Activated gamma-delta T cell treated with Interleukin-2 at 50 U/mL for 16 hours (primary cell): ENCODE measurements around the gene LRRC8C.
"Not testable (repeated sequence)": the region's sequence is repeated elsewhere in the genome, so short reads cannot be mapped to it uniquely, and the experiment has no call there.

ENCODE experiments used
- DNase-seq: peaks from one replicate; pipeline ENCODE4 v3.0.0-alpha.2; 2020

The LRRC8C gene

GRCh38 chr1:89673251-89673650 is 40.3 kb downstream of the LRRC8C start:
- no peak for DNase-seq

GRCh38 chr1:89675677-89676076 is 42.8 kb downstream of the LRRC8C start:
- no peak for DNase-seq

DNA sequence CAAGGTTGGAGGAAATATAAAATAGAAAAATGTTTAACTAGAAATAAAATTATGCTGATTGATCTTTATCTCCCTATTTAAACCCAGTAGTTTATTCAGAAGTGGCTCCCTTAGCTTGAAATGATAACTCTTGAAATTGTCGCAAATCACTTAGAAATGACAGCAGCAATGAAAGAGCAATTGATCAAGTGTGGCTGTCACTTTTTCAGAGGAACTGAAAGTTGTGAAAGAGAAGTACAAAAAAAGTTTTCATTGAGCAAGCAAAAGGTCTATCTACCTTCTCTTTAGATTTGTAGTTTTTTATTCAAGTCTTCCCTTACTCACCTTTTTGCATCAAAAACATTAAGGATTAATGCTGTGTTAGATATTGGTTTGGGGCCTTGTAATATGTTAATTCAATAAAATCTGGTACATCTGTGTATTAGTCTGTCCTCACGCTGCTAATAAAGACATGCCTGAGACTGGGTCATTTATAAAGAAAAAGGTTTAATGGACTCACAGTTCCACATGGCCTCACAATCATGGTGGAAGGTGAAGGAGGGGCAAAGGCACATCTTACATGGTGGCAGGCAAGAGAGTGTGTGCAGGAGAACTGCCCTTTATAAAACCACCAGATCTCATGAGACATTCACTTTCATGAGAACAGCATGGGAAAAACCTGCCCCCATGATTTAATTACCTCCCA is 48.3 kb downstream of the LRRC8C start:
- DNase-seq: no peak

- DNase-seq: no peak
Observed at GRCh38 chr1:89682611-89683010, 49.7 kb downstream of the LRRC8C start.

GRCh38 chr1:89685461-89685860 is 52.5 kb downstream of the LRRC8C start:
- DNase-seq: no peak

DNA sequence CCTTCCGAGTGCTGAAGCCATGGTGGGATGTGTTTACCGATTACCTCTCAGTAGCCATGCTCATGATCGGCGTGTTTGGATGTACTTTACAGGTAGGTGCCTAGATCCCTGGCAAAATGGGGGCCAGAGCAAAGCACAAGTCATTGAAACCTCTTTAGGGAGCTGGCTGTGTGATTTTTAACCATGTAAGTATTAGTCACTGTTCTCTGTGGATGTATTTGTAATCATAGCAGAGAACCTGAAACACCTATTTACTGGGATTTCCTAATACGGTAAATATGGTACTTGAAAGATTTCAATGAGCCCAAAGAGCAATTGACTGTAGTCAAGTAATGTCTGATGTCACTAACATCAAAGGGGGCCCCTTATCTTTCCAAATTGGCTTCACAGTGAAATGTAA is 53.6 kb downstream of the LRRC8C start:
- DNase-seq: no peak

GRCh38 chr1:89687254-89687653 is 54.3 kb downstream of the LRRC8C start:
- no peak for DNase-seq

DNA sequence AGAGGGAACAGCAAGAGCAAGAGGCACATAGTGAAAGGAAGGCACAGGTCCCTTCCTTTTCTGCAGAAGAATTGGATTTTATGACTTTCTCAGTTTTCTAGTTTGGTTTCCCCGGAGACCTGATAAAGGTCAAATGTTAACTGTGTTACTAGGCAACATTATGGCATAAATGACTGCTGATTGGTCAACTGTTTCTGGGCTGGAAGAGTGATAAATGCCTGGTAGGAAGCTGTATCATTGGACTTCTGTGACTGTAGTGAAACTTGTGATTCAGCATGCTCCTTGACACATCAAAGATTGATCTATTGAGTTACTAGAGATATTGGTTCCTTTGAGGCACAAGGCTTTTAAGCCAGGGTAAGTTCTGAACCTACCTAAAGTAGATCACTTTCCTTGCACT is 55.7 kb downstream of the LRRC8C start:
- no peak for DNase-seq

DNA sequence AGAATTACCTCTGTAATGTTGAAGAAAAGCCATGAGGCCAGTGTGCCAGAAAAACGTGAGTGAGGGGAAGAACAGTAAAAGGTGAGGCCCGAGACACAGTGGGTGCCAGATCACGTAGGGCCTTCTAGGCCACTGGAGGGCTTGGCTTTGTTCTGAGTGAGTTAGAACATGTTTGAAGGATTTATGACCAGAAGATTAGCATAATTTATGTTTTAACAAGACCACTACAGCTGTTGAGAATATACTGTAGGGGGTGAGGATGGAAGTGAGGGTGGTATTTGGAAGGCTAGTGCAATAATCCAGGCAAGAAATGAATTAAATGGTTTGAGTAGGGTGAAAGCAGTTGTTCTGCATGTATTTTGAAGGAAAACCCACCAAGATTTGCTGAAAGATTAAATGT is 56.3 kb downstream of the LRRC8C start:
- no peak for DNase-seq

GRCh38 chr1:89690595-89690994 is 57.7 kb downstream of the LRRC8C start:
- no peak for DNase-seq

DNA sequence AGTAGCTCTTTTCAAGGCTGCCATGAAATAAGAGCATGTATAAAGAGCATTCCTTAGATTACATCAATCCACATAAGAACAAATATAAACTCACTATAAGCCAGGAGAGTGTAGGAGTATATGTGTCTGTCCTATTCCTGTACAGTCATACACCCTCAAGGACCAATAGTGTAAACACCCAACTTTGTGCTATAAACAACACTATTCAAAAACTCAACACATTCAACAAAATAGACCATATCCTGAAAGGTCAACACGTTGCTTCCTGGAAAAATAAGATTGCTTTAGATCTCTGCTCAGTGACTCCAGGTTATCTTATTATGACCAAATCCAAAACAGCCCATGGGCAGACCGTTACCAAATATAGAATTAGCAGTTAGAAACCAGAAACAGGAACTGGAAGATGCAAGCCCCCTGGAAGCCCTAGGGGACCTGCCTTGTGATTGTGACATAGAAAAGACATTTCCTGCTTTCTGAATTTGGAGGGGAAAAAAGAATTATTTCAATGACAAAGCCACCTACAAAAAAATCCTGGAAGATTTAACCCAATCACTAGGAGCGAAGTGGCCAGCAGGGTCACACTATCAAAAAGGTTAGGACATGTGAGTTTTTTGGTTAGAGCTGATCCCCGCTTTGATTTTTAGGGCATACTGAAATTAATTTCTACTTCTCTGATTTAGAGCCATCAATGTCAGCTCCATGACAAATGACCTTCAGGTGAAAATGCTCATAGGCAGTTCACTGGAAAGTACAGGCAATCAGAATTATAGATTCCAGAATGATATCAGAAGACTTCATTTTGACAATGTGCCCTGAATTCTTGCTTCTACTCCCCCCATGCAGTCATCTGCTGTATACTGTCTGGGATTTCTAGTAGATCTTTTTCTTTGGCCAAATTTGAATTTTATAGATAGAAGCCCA is 59.9 kb downstream of the LRRC8C start:
- no peak for DNase-seq

DNA sequence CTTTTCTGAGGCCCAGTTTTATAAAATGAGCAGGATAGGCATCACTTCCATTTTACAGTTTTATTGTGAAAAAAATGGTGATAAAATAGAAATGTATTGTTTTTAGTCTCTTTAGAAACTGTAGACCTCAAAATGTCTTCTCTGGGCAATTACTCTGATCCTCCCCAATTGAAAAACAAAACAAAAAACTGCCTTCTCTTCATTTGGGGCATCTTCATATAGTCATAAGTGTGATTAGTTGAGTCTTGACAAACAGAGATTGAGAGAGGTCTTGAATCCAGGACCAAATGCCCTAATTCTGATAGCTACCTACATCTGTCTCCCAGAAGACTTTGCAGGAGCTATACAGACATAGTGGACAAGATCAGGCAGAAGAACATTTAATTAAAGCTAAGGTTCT is 62.9 kb downstream of the LRRC8C start:
- DNase-seq: no peak

DNA sequence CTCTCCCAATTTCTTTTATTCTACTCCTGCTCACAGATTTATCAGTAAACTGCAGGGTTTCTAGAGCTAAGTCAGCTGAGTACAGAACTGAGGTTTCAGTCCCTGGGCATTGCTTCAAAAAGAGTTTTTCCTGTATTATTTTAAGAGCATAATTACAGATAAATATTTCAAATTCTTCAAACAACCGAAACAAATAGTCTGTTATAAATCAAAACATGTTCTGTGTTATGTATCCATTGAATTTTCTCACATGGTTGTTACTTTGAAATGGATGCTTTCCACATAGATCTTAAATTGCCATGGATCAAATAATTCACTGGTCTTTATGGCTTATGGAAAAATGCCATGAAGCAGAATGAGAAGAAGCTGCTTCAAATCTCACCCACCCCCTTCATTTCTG is 64.5 kb downstream of the LRRC8C start:
- no peak for DNase-seq

GRCh38 chr1:89698020-89698560 is 65.2 kb downstream of the LRRC8C start:
- no peak for DNase-seq

- no peak for DNase-seq
Observed at GRCh38 chr1:89698624-89699023, 65.7 kb downstream of the LRRC8C start.

DNA sequence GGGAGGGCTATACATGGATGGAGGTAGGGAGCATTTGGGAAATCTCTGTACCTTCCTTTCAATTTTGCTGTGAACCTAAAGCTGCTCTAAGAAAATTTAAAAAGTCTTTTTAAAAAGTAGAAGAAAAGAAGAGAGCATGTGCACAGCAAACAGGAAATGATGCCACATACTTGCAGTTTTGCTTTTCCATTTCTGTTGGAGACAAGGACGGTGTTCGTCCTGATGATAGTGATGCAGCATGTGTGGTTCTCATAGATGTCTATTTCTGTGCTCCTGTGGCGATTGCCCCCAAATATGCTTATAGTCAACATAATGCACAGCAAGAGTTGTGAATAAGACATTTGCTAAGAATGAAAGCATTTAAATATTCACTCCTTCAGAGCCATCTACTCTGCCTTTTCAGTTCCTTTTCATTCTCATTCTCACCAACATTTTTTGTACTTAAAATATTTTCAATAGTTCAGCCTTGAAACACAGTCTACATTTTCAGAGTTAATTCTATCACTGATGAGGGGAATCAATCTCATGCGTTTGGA is 66.6 kb downstream of the LRRC8C start:
- no peak for DNase-seq

GRCh38 chr1:89701746-89702241 is 68.9 kb downstream of the LRRC8C start:
- DNase-seq: no peak

DNA sequence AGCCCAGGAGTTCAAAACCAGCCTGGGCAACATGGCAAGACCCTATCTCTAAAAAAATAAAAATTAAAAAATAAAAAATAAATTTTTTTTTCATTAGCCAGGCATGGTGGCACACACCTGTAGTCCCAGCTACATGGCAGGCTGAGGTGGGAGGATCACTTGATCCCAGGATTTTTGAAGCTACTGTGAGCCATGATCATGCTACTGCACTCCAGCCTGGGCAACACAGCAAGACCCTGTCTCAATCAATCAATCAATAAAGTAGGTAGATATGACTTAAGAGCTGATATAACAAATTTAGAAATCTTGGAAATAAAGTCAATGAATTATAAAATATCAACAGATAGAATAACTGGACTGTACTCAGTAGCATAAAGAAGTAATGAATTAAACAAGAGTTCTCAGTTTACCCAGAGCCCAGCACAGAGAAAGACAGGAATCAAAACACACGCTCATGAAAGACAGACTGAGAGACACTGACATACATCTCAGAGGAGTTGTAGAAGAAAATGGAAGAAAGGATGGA is 69.7 kb downstream of the LRRC8C start:
- no peak for DNase-seq

DNA sequence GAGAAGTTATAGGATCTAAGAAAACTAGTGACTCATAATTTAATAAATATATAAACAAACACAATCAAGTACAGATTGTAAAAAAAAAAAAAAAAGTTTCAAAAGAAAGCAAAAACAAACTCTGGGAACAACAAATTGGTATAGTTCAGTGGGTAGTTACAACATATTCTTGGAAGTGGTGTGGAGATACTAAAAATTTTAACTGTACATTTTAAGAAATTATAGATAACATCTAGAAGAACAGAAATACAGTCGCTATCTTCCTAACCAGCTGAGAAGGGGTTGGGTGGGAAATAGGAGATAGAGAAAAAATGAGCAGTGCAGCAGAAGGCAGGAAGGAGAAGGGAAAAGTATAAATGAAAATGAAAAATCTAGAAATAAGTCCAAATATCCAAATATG is 70.5 kb downstream of the LRRC8C start:
- no peak for DNase-seq

GRCh38 chr1:89704014-89704413 is 71.1 kb downstream of the LRRC8C start:
- no peak for DNase-seq

GRCh38 chr1:89704885-89705284 is 72.0 kb downstream of the LRRC8C start:
- DNase-seq: not testable (repeated sequence)

DNA sequence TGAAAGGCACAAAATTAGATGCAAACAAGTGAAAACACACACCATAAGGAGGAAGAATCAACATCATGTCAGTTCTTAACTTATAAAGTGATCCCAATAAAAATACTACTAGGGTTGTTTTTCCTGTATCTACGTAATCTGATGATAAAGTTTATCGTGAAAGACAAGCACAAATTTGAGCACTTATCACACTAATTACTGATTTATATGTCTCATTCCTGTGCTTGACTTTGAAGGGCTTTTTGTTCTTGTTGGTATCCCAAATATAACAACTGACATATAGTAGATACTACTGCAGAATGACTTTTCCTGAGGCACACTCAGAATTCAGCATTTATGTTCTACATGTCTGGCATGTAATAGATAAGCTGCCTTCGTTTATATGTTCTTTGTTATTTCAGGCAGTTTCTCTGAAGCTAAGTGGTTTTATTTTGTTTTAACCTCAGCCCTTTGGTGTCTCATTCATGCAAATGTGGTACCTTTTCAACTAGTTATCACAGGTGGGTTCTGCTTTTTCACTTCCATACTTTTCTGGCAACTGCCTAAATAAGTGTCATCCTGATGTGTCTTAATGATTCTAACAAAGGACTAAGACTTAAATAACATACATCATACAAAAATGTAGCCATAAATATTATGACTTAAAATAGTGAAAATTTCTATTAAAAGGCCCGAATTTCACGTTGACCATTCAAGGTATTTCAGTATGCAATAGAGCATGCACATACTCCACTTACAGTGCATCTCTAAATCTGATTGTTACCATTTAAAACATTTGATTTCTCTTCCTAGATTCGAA is 73.2 kb downstream of the LRRC8C start:
- DNase-seq: no peak

- no peak for DNase-seq
Observed at GRCh38 chr1:89706700-89707012, 73.7 kb downstream of the LRRC8C start.
